SU-DHL-6 (cell line): Measurements from ENCODE around the gene RIMBP3C.

Source experiments
- CTCF ChIP-seq: fragments of 200-600 bp; sonication (generic); IDR thresholded peaks from one replicate; pipeline ENCODE4 v1.5.1; 2017; ENCODE audit warnings: antibody characterized with exemption, mild to moderate bottlenecking, low read length, moderate library complexity; ENCODE audit not compliant: insufficient read depth, poor library complexity, severe bottlenecking
- EZH2phosphoT487 ChIP-seq: fragments of 200-600 bp; sonication (generic), shearing (Covaris generic); conservative IDR thresholded peaks from 2 replicates; pipeline ENCODE4 v1.6.1; 2018; ENCODE audit warnings: mild to moderate bottlenecking, antibody characterized with exemption, low read length, moderate library complexity, mixed read lengths

- no peak for TF ChIP-seq CTCF
- no peak for TF ChIP-seq EZH2phosphoT487
These were observed 22.1 kb upstream of the RIMBP3C start for GRCh38 chr22:21573293-21573734.
